HG03342 (cell line): ENCODE data around the gene BCL2.
A peak's percentile ranks its signal among the peaks of the same experiment; 100 is the strongest.

ENCODE experiments used
- ATAC-seq: cut with Tn5 transposase; IDR thresholded peaks from one replicate; pipeline ENCODE4 v1.9.1; 2021; ENCODE audit warnings: mild to moderate bottlenecking, moderate library complexity; ENCODE audit not compliant: unreplicated experiment

The BCL2 gene

GRCh38 chr18:63262369-63263335 lies 56.9 kb downstream of the BCL2 start:
- ATAC-seq, result no peak

GRCh38 chr18:63261029-63261428 lies 58.5 kb downstream of the BCL2 start:
- ATAC-seq, result no peak

DNA sequence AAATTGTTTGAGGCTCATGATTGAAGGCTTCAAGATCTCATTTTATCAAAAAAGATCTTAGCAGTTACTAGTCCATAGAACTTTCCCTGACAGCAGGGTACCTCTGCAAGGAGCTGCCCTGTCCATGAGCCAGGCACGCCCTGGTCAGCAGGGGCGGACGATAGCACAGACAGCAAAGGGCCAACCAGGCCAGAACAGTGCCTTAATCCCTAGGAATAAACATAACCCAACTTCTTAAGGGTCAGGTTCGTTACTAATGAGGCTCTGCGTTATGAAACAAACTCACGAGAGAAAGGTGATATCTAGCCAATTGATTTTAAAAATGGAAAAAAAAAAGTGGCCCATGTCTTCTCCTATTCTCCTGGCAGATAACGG lies 59.2 kb downstream of the BCL2 start:
- no peak for ATAC-seq

DNA sequence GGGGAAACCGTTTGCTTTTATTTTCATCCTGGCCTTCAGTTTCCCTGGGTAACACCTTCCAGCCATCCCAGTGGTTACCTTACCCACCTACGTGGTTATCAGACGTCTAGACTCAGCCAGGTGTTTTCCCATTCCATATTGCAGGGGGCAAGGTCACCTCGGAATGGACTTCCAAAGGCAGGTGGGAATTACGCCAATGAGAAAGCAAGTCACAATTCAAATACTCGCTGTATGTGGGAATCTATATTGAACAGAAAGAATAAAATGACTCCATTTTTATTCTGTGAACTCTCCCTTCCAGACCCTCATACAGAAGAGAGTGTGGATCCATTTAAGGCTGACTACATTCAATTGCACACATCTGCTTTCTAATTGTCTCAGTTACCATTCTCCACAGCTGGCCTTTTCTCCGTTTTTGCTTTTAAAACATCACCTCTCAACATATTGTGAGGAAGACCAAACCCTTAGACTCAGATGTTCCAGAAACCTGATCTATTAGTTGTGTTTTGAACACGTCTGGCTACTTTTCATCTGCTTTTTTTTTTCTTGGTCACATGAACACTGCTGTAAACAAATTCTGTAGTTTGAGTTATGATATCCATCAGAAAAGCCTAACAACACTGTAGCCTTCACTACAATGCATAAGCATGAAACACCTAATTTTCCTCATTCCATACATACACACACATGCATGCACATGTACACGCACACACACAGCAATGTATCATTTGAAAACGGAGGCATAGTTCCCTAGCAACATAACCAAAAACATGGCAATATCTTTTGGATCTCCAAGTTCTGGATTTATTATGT lies 59.8 kb downstream of the BCL2 start:
- ATAC-seq, result no peak

DNA sequence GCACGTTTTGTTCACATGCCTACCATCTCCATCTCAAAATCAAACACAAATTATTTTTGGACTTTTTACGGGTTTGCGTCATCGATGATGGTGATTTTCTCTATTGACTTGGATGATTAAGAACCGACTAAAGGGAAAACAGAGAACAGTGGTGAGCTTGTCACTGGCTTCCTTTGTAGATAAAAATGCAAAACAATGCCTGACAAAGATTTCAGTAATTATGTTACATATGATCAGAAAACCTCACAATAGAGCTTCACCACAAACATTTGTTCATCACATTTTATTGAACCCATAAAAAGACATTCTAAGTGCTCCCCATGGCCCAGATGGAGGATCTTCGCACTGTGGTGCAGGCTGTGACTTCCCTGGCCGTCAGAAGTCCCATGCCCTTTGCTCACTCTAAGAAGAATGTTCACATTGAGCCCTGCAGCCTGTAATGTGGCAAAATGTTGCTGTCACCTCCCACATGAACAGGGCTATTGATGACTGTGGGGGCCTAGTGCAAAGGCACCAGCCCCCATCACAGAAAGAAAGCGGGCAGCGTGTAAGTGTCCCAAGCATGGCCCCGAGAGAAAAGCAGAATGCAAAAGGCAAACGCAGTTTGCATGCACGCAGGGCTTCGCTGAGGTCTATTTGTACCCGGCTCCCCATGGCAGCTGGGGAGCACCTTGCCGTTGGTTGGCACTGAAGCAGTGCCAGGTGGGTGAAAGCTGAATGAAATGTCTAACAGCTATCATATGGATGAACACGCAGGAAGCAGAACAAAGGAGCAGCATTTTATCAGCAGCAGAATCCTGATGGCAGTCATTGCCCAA lies 60.6 kb downstream of the BCL2 start:
- ATAC-seq, result no peak

- ATAC-seq, result peak; percentile 44
Observed at GRCh38 chr18:63257453-63257852, 62.1 kb downstream of the BCL2 start.

DNA sequence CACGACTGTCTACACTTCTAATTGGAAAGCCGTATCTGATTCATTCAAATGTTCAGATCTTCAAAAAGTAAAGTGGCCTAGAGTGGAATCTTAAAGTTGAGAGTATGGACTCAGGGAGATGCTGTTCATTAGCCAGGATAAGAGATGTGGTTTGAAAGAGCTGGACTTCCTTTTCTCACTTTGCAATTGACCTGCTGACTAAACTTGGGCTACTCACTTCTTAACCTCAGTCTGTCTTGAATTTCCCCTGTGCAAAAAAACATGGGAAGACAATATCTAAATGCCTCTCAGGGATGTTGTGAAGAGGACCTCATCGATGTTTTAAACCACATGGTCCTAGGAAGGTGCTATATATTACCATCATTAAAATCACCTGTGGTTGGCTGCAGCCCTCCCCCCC lies 64.1 kb downstream of the BCL2 start:
- ATAC-seq, result no peak

- ATAC-seq, result no peak
Observed at GRCh38 chr18:63254716-63255399, 64.7 kb downstream of the BCL2 start.

GRCh38 chr18:63253428-63254372 lies 65.9 kb downstream of the BCL2 start:
- ATAC-seq, result no peak

GRCh38 chr18:63253014-63253413 lies 66.6 kb downstream of the BCL2 start:
- ATAC-seq, result no peak

DNA sequence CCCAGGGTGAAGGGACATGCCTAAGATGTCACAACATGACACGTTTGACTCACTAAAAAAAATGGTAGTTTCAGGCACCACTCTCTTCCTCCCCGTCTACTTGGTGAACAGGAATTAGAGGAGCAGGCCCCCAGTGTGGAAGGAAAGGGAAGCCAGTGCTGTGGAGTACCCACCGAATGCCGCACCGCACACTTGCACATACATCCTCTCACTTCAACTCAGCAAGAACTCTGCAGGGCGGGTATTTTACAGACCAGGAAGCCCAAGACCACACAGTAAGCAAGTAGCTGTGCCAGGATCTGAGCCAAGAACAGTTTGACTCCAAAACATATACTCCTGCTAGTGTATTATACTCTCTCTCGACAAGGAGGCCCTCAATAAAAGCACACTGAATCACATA lies 69.8 kb downstream of the BCL2 start:
- no peak for ATAC-seq

DNA sequence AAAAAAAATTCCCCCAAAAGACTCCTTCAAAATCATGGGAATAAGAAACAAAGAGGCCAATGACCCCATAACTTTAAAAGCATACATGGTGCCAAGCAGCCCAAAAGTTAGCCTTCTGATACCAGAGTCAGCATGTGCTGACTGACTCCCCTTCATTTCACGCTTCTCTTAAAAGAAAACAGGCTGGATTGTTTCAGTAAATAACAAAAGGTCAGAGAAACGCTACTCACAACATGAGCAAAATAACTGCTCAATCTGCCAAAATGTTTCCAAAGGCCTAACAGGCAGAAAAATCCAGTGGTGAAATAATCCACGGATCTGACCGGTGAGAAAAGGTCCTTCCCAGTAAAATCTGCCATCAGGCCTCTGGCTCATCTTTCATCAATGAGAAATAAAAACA lies 71.6 kb downstream of the BCL2 start:
- no peak for ATAC-seq

DNA sequence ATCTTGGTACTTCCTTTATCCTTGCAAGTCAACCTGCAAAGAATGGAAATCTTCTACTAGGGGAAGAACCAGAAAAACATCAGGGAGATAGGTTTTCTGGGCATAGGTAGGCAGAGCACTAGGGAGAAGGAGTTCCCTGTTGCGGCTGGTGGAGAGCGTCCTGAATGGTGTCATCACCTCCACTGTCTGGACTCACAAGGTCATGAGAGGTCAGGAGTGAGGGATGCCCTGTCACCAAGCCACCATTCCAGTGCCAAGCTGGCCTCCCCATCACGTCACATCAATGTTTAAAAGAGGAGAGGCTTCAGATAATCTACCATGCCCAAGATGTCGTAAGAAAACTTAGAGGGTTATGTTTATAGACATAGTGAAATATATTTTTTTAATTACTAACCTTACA lies 72.1 kb downstream of the BCL2 start:
- ATAC-seq, result no peak

GRCh38 chr18:63245600-63245999 lies 74.0 kb downstream of the BCL2 start:
- ATAC-seq, result no peak

GRCh38 chr18:63244607-63245006 lies 75.0 kb downstream of the BCL2 start:
- no peak for ATAC-seq

GRCh38 chr18:63241760-63242159 lies 77.8 kb downstream of the BCL2 start:
- no peak for ATAC-seq

DNA sequence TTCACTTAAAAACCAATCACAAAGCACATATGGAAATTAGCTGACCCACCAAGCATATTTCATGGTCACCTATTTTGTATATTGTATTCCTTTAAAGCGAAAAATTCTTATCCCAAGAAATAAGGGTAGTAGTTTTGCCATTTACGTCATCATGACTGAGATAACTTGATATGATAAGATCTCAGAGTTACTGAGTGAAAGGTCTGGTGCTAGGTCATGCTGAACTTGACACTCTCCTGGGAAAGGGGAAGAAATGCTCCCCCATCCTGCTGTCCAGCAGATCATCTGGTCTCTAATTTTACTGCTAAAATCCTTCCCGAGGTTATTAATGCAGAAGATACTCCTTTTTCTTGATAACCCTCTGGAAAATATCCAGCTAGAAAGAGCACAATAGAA lies 78.3 kb downstream of the BCL2 start:
- no peak for ATAC-seq

GRCh38 chr18:63240531-63241316 lies 78.8 kb downstream of the BCL2 start:
- ATAC-seq, result no peak

- ATAC-seq, result no peak
Observed at GRCh38 chr18:63238693-63239075, 80.9 kb downstream of the BCL2 start.
